CD4-positive, alpha-beta T cell treated with Interferon alpha-2 for 1 hour (primary cell): ENCODE results near the gene SUCLG1.
"Not testable (repeated sequence)": the region's sequence is repeated elsewhere in the genome, so short reads cannot be mapped to it uniquely, and the experiment has no call there.

ENCODE experiments used
- DNase-seq, 2 donors: peaks; one replicate each; pipeline ENCODE4 v3.0.0-alpha.2; 2020 to 2022

Gene SUCLG1

GRCh38 chr2:84417453-84418145 is 41.5 kb downstream of the SUCLG1 start:
- no peak for DNase-seq

- no peak for DNase-seq
Measured at GRCh38 chr2:84409531-84409930, 49.5 kb downstream of the SUCLG1 start.

GRCh38 chr2:84402111-84402510 is 57.0 kb downstream of the SUCLG1 start:
- not testable (repeated sequence) for DNase-seq

- DNase-seq, result not testable (repeated sequence)
Measured at GRCh38 chr2:84399839-84400238, 59.2 kb downstream of the SUCLG1 start.

- DNase-seq, result no peak
Measured at GRCh38 chr2:84395820-84396219, 63.3 kb downstream of the SUCLG1 start.

GRCh38 chr2:84394628-84395027 is 64.5 kb downstream of the SUCLG1 start:
- no peak for DNase-seq

GRCh38 chr2:84393829-84394228 is 65.3 kb downstream of the SUCLG1 start:
- no peak for DNase-seq

GRCh38 chr2:84389794-84390193 is 69.3 kb downstream of the SUCLG1 start:
- no peak for DNase-seq

GRCh38 chr2:84388921-84389490 is 70.1 kb downstream of the SUCLG1 start:
- DNase-seq, result no peak

GRCh38 chr2:84388133-84388532 is 70.9 kb downstream of the SUCLG1 start:
- no peak for DNase-seq

- DNase-seq, result no peak
Measured at GRCh38 chr2:84386336-84387040, 72.6 kb downstream of the SUCLG1 start.

GRCh38 chr2:84383271-84383670 is 75.8 kb downstream of the SUCLG1 start:
- DNase-seq, result no peak

GRCh38 chr2:84380875-84381274 is 78.2 kb downstream of the SUCLG1 start:
- no peak for DNase-seq

- DNase-seq, result no peak
Measured at GRCh38 chr2:84378960-84379359, 80.1 kb downstream of the SUCLG1 start.

- no peak for DNase-seq
Measured at GRCh38 chr2:84375020-84375419, 84.1 kb downstream of the SUCLG1 start.

GRCh38 chr2:84373866-84374265 is 85.2 kb downstream of the SUCLG1 start:
- DNase-seq, result no peak
